Natural killer cell (primary cell): ENCODE measurements around the gene DNAJC25. TPM values are rescaled to one million over a fixed set of nuclear protein-coding genes. Genes with fewer than 3 reads are reported as not detected.

Experiments used
- ATAC-seq, 3 donors: fragments of 150-1000 bp in 2 of 3; fragments of 200-7000 bp in 1 of 3; cut with Tn5 transposase; 1 replicate in 1 of 3; 2 replicates in 2 of 3; pipeline ENCODE4 v1.10.0; 2021; ENCODE audit warnings: mild to moderate bottlenecking in 2 of 3, moderate library complexity in 2 of 3
- DNase-seq, 2 donors: peaks; one replicate each; pipeline versions ENCODE4 v3.0.0 to v3.0.0-alpha.2; 2013 to 2021; ENCODE audit warnings: mixed read lengths in 1 of 2
- H3K27ac ChIP-seq: one replicate; pipeline ENCODE4 v1.5.1; 2013; ENCODE audit warnings: mild to moderate bottlenecking, low read length
- H3K27me3 ChIP-seq: one replicate; pipeline ENCODE4 v1.6.1; 2013; ENCODE audit warnings: low read length; ENCODE audit not compliant: control insufficient read depth, insufficient read depth
- H3K36me3 ChIP-seq: one replicate; pipeline ENCODE4 v1.6.1; 2013; ENCODE audit warnings: low read length; ENCODE audit not compliant: control insufficient read depth, insufficient read depth
- H3K4me1 ChIP-seq: one replicate; pipeline ENCODE4 v1.6.1; 2013; ENCODE audit warnings: low read length; ENCODE audit not compliant: control insufficient read depth, insufficient read depth
- H3K4me3 ChIP-seq: one replicate; pipeline ENCODE4 v1.5.1; 2013; ENCODE audit warnings: low read length
- H3K9me3 ChIP-seq: one replicate; pipeline ENCODE4 v1.6.1; 2013; ENCODE audit warnings: low read length; ENCODE audit not compliant: control insufficient read depth, insufficient read depth
- H3K27ac Mint-ChIP-seq, 2 donors: one replicate each; pipeline ENCODE4 v1.8.0; 2022; ENCODE audit warnings: mild to moderate bottlenecking in 2 of 2, mixed read lengths in 2 of 2, moderate library complexity in 1 of 2
- H3K27me3 Mint-ChIP-seq, 2 donors: one replicate each; pipeline ENCODE4 v1.8.0; 2022; ENCODE audit warnings: low read depth in 2 of 2, mixed read lengths in 2 of 2
- H3K36me3 Mint-ChIP-seq: one replicate; pipeline ENCODE4 v1.8.0; 2022; ENCODE audit warnings: mixed read lengths
- H3K4me1 Mint-ChIP-seq, 2 donors: one replicate each; pipeline ENCODE4 v1.8.0; 2022; ENCODE audit warnings: mixed read lengths in 2 of 2
- H3K4me3 Mint-ChIP-seq: one replicate; pipeline ENCODE4 v1.8.0; 2022; ENCODE audit warnings: mild to moderate bottlenecking, moderate library complexity, mixed read lengths
- H3K9me3 Mint-ChIP-seq, 2 donors: one replicate each; pipeline ENCODE4 v1.8.0; 2022; ENCODE audit warnings: mixed read lengths in 2 of 2
- CTCF ChIP-seq: fragments of 200-600 bp; IDR thresholded peaks from one replicate; pipeline ENCODE4 v1.8.0; 2022; ENCODE audit warnings: antibody characterized with exemption
- WGBS: methylation state at CpG from one replicate; pipeline ENCODE4 v1.1.7; 2013; ENCODE audit warnings: missing lambda C conversion rate; ENCODE audit not compliant: insufficient coverage; 5-methylcytosine and 5-hydroxymethylcytosine counted together
- intact Hi-C: fragments of 100-400 bp; cut with micrococcal nuclease; formaldehyde crosslinking; loops from one replicate; pipeline ENCODE4 v1.14.2; 2022
- total RNA-seq, 4 donors: library from RNA; stranded (reverse); fragments of 120-200 nt in 1 of 4; gene quantifications; one replicate each; pipeline versions ENCODE4 v1.2.3 to v1.2.4, GENCODE V29; 2013 to 2022

The DNAJC25 gene
- total RNA-seq, 3 donors from 2014 or later (not counting 1 experiment from before 2014, with no cell fraction given) = 5.1 to 5.9 (median 5.7) TPM

DNA sequence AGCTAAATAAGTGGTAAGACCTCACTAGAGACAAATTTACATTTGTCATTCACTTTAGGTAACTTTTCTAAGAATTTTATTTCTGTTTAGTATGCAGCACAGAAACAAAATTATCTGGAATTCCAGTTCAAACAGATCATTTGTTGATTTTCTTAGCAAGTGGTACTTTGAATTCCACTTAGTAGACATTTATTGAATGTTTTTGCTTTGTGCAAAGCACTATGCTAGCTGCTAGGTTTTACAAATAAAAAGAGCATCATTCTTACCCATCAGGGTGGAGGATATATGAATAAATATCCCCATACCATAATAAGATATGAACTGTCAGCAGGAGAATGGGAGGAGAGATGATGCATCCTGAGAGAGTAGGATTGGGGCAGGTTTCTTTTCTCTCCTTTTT is 65.7 kb downstream of the DNAJC25 start:
- TF ChIP-seq CTCF = no peak
- ATAC-seq (no peak), DNase-seq (no peak)
- Histone ChIP-seq H3K4me3 (no peak overlapping the region), H3K27me3 (no peaks in the 10 kb centered on the region), H3K4me1 (no peaks in the 10 kb centered on the region), H3K9me3 (no peaks in the 10 kb centered on the region), H3K27ac (no peak overlapping the region), H3K36me3 (no peaks in the 10 kb centered on the region)
- Mint-ChIP-seq H3K9me3 (no peaks in the 10 kb centered on the region), H3K4me1 (peaks cover 8 to 10% of the 10 kb centered on the region in 2 donors), H3K27me3 (no peaks in the 10 kb centered on the region), H3K36me3 (no peaks in the 10 kb centered on the region), H3K4me3 (no peak overlapping the region), H3K27ac (no peak overlapping the region)
- intact Hi-C loops = no loop called here

GRCh38 chr9:111700776-111701175 is 69.6 kb downstream of the DNAJC25 start:
- Mint-ChIP-seq H3K27me3 (no peaks in the 10 kb centered on the region), H3K4me3 (no peak overlapping the region), H3K4me1 (peaks cover 8 to 10% of the 10 kb centered on the region in 2 donors), H3K9me3 (no peaks in the 10 kb centered on the region), H3K27ac (no peak overlapping the region), H3K36me3 (no peaks in the 10 kb centered on the region)
- DNase-seq = no peak
- Histone ChIP-seq H3K27me3 (no peaks in the 10 kb centered on the region), H3K4me3 (no peak overlapping the region), H3K36me3 (no peaks in the 10 kb centered on the region), H3K9me3 (no peaks in the 10 kb centered on the region), H3K4me1 (no peaks in the 10 kb centered on the region), H3K27ac (no peak overlapping the region)
- no peak for TF ChIP-seq CTCF
- intact Hi-C loops = no loop called here
- peak in 1 of 3 donors; percentile 52 for ATAC-seq
- 38% methylated on average over 1 of the region's 1 CpG for WGBS

Other genes with a start within 250 kb of the DNAJC25 start
- 10 to 100 TPM; 58.0 to 73.6 (median 70.7) TPM for gene ECPAS, start 147.0 kb upstream of the DNAJC25 start, total RNA-seq
- gene ZNF483, start 106.2 kb upstream of the DNAJC25 start, total RNA-seq = 1 to 10 TPM; 5.7 to 7.4 (median 5.8) TPM
- not detected for gene PTGR1, start 31.7 kb upstream of the DNAJC25 start, total RNA-seq
- 1 to 10 TPM; 5.6 to 6.9 (median 6.0) TPM for gene GNG10, start 30.3 kb downstream of the DNAJC25 start, total RNA-seq
- gene SHOC1, start 163.6 kb downstream of the DNAJC25 start, total RNA-seq = not detected